Right lobe of liver (tissue), 4 donors: ENCODE measurements around the gene CIROP.

Source experiments
- POLR2A ChIP-seq: fragments of 450-650 bp; IDR thresholded peaks from one replicate; pipeline ENCODE4 v1.6.1; 2017; ENCODE audit warnings: antibody characterized with exemption, mild to moderate bottlenecking
- TF ChIP-seq, protein P1 (sequence below), 4 donors: fragments of 200-600 bp in 3 of 4; fragments of 450-650 bp in 1 of 4; IDR thresholded peaks; one replicate each; pipeline versions ENCODE4 v1.5.1 to v1.8.0; 2016 to 2022; ENCODE audit warnings: antibody characterized with exemption in 4 of 4, mild to moderate bottlenecking in 2 of 4
- donor health status: DM: no; HTN: no; CAD: no.
- donor health status: DM: no; HTN: no; CAD: no.
- donor health status: DM: no; HTN: yes; CAD: no.

DNA sequence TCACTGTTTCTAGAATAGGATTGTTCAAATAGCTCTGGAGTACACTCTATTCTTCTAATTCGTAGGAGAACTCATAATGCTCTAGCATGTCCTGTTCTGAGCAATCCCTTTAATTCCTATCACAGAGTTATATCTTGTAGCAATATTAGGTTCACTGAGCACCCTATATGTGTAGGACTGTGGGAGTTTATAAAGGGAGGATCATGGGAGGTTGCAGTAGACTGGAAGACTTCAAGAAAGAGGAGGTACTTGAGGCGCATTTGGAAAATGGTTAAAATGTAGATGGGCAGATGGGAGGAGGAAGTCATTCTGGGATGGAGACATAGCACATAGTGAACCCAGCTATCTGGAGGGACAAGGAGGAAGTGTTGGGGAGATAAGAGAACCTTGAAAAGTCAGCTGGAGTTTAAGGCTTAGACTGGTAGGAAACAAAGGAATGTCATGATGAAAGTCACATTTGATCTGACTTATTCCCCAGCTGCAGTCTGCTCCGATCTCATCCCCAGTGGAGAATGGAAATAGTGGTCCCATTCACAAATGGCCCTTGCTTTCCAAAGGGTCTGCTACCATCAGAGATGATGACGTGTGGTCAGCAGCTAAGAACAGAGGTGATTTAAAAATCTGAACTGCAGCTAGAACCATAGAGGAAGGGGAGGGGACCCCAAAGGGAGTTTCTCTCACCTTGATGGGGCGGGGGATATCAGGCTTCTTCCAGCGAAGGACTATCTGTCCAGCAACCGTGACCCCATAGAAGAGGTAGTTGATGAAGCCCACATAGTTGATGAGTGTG is 24.4 kb upstream of the CIROP start:
- TF ChIP-seq, protein P1, sequence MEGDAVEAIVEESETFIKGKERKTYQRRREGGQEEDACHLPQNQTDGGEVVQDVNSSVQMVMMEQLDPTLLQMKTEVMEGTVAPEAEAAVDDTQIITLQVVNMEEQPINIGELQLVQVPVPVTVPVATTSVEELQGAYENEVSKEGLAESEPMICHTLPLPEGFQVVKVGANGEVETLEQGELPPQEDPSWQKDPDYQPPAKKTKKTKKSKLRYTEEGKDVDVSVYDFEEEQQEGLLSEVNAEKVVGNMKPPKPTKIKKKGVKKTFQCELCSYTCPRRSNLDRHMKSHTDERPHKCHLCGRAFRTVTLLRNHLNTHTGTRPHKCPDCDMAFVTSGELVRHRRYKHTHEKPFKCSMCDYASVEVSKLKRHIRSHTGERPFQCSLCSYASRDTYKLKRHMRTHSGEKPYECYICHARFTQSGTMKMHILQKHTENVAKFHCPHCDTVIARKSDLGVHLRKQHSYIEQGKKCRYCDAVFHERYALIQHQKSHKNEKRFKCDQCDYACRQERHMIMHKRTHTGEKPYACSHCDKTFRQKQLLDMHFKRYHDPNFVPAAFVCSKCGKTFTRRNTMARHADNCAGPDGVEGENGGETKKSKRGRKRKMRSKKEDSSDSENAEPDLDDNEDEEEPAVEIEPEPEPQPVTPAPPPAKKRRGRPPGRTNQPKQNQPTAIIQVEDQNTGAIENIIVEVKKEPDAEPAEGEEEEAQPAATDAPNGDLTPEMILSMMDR (IDR thresholded peaks at IDR 0.05) = no peak
- no peak for TF ChIP-seq POLR2A
